Fibroblast of villous mesenchyme (primary cell): ENCODE results near the gene CLSTN3. TPM values are rescaled to one million over a fixed set of nuclear protein-coding genes. Genes with fewer than 3 reads are reported as not detected.

ENCODE experiments used
- DNase-seq: peaks from one replicate; pipeline ENCODE4 v3.0.0-alpha.2; 2010; ENCODE audit warnings: low read depth
- H3K4me3 ChIP-seq: 2 replicates; pipeline ENCODE4 v1.5.1; 2011; ENCODE audit warnings: low read depth, mild to moderate bottlenecking, low read length
- CTCF ChIP-seq: IDR thresholded peaks from 2 replicates; pipeline ENCODE4 v1.5.1; 2012; ENCODE audit warnings: low read depth, mild to moderate bottlenecking, low read length; ENCODE audit not compliant: insufficient read depth
- total RNA-seq: library from RNA; depleted of rRNA; stranded (reverse); fragments of >200 nt; gene quantifications from 2 replicates; pipeline ENCODE4 v1.2.3, GENCODE V29; 2012

Gene CLSTN3
- total RNA-seq, 1 donor: 19.0 TPM

GRCh38 chr12:7146228-7146627 is 16.1 kb downstream of the CLSTN3 start:
- TF ChIP-seq CTCF: no peak
- DNase-seq: no peak
- no peak overlapping the region for H3K4me3 ChIP-seq

- DNase-seq: no peak
- no peak overlapping the region for H3K4me3 ChIP-seq
- no peak for TF ChIP-seq CTCF
These were observed 16.7 kb downstream of the CLSTN3 start for GRCh38 chr12:7146906-7147305.

GRCh38 chr12:7150356-7150755 is 20.2 kb downstream of the CLSTN3 start:
- no peak for TF ChIP-seq CTCF
- H3K4me3 ChIP-seq: no peak overlapping the region
- DNase-seq: no peak

- no peak overlapping the region for H3K4me3 ChIP-seq
- DNase-seq: no peak
- no peak for TF ChIP-seq CTCF
These were observed 20.7 kb downstream of the CLSTN3 start for GRCh38 chr12:7150841-7151240.

- no peak for DNase-seq
- TF ChIP-seq CTCF: no peak
- H3K4me3 ChIP-seq: no peak overlapping the region
These were observed 21.4 kb downstream of the CLSTN3 start for GRCh38 chr12:7151532-7151931.

GRCh38 chr12:7152818-7153217 is 22.6 kb downstream of the CLSTN3 start:
- TF ChIP-seq CTCF: no peak
- no peak overlapping the region for H3K4me3 ChIP-seq
- DNase-seq: no peak

GRCh38 chr12:7154042-7154441 is 23.9 kb downstream of the CLSTN3 start:
- TF ChIP-seq CTCF: no peak
- no peak for DNase-seq
- no peak overlapping the region for H3K4me3 ChIP-seq
